HepG2 (cell line): ENCODE measurements around the gene DIS3L2. TPM values are rescaled to one million over a fixed set of nuclear protein-coding genes. Genes with fewer than 3 reads are reported as not detected.

Source experiments
- ATAC-seq: fragments of 200-7000 bp; cut with Tn5 transposase; 3 replicates; pipeline ENCODE4 v1.9.1; 2020; ENCODE audit warnings: mild to moderate bottlenecking, moderate library complexity
- BruUV-seq: library from RNA; stranded (reverse); fragments of 400-500 nt; replicated peaks from 2 replicates; lab custom pipeline; 2021; lab: Mats Ljungman, UMichigan
- CTCF ChIA-PET: fragments of 300-600 bp; formaldehyde crosslinking; extraction: SDS; loops from one replicate; lab custom pipeline; 2021; ENCODE audit warnings: low total read pairs, inconsistent platforms, low intra/inter-chr PET ratio; lab: Yijun Ruan, JAX
- POLR2A ChIA-PET: fragments of 350-600 bp; sonication (Branson Sonifier 250); formaldehyde crosslinking; loops from one replicate; lab custom pipeline; 2020; ENCODE audit warnings: antibody characterized with exemption, inconsistent platforms; lab: Yijun Ruan, JAX
- DNase-seq: peaks from one replicate; pipeline ENCODE4 v3.0.0-alpha.2; 2015; ENCODE audit warnings: low spot score
- FAIRE-seq: peaks from 3 replicates; lab custom pipeline; 2011; peaks lifted over from hg19 to GRCh38; lab: Jason Lieb, UNC
- H2AFZ ChIP-seq: one replicate; pipeline ENCODE4 v1.6.1; 2011; ENCODE audit warnings: low read length, inconsistent platforms
- H3K27ac ChIP-seq: fragments of 300-600 bp; 3 replicates; pipeline ENCODE4 v1.8.0; 2011; ENCODE audit warnings: mixed run types, mild to moderate bottlenecking, mixed read lengths, low read length, inconsistent platforms; ENCODE audit not compliant: insufficient read depth; ENCODE audit errors: extremely low read length
- H3K27me3 ChIP-seq, 2 experiments: fragments of 200-600 bp in 1 of 2; 2 replicates in 1 of 2; 3 replicates in 1 of 2; pipeline versions ENCODE4 v1.6.0 to v1.8.0; 2011; ENCODE audit warnings: low read length in 2 of 2, mild to moderate bottlenecking in 2 of 2, moderate library complexity in 2 of 2, inconsistent platforms in 1 of 2; ENCODE audit not compliant: insufficient read depth in 2 of 2, control insufficient read depth in 1 of 2
- H3K36me3 ChIP-seq, 2 experiments: fragments of 200-600 bp in 1 of 2; replicated peaks in 1 of 2; 2 replicates in 1 of 2; 3 replicates in 1 of 2; pipeline versions ENCODE4 v1.5.1 to v1.8.0; 2011; ENCODE audit warnings: low read length in 2 of 2, inconsistent platforms in 1 of 2; ENCODE audit not compliant: insufficient read depth in 2 of 2, control insufficient read depth in 1 of 2
- H3K4me1 ChIP-seq: 2 replicates; pipeline ENCODE4 v1.5.1; 2012; ENCODE audit warnings: low read length, inconsistent platforms; ENCODE audit not compliant: insufficient read depth
- H3K4me2 ChIP-seq: 2 replicates; pipeline ENCODE4 v1.6.0; 2011; ENCODE audit warnings: low read depth, low read length, inconsistent platforms
- H3K4me3 ChIP-seq, 3 experiments: fragments of 200-600 bp in 1 of 3; sonication (generic), shearing (Covaris generic) in 1 of 3; replicated peaks in 1 of 3; 2 replicates each; pipeline ENCODE4 v1.5.1; 2011 to 2016; ENCODE audit warnings: low read length in 3 of 3, inconsistent platforms in 2 of 3, low read depth in 2 of 3, mild to moderate bottlenecking in 2 of 3, control low read depth in 1 of 3, mixed read lengths in 1 of 3; ENCODE audit not compliant: insufficient read depth in 1 of 3
- H3K79me2 ChIP-seq: one replicate; pipeline ENCODE4 v1.6.1; 2011; ENCODE audit warnings: low read length, inconsistent platforms; ENCODE audit not compliant: insufficient read depth
- H3K9ac ChIP-seq: 2 replicates; pipeline ENCODE4 v1.6.0; 2011; ENCODE audit warnings: mild to moderate bottlenecking, low read depth, low read length, inconsistent platforms; ENCODE audit not compliant: insufficient read depth
- H3K9me3 ChIP-seq: 2 replicates; pipeline ENCODE4 v1.5.1; 2012; ENCODE audit warnings: mild to moderate bottlenecking, low read length
- H4K20me1 ChIP-seq: 2 replicates; pipeline ENCODE4 v1.6.0; 2011; ENCODE audit warnings: inconsistent platforms, mild to moderate bottlenecking, low read length, moderate library complexity; ENCODE audit not compliant: insufficient read depth
- RCOR2 ChIP-seq: IDR thresholded peaks from 2 replicates; pipeline ENCODE4 v1.6.1; 2016; ENCODE audit warnings: missing biosample characterization, missing genetic modification reagents
- TCF12 ChIP-seq, 2 experiments: fragments of 450-650 bp in 1 of 2; sonication (generic) in 1 of 2; formaldehyde crosslinking in 1 of 2; IDR thresholded peaks; 2 replicates each; pipeline versions ENCODE4 v1.6.1 to v1.8.0; 2017 to 2022; ENCODE audit warnings: antibody characterized with exemption in 1 of 2, mild to moderate bottlenecking in 1 of 2, missing genetic modification reagents in 1 of 2, moderate library complexity in 1 of 2
- TFDP2 ChIP-seq: sonication (generic); formaldehyde crosslinking; IDR thresholded peaks from 2 replicates; pipeline ENCODE4 v1.4.0; 2020; ENCODE audit warnings: missing genetic modification reagents
- TRIM24 ChIP-seq: sonication (generic); formaldehyde crosslinking; IDR thresholded peaks from 2 replicates; pipeline ENCODE4 v1.8.0; 2022; ENCODE audit warnings: mild to moderate bottlenecking, missing genetic modification reagents
- ZNF546 ChIP-seq: sonication (generic); formaldehyde crosslinking; conservative IDR thresholded peaks from 2 replicates; pipeline ENCODE4 v1.8.1; 2023; ENCODE audit warnings: mild to moderate bottlenecking, missing genetic modification reagents
- whole genome bisulfite sequencing: methylation state at CpG from one replicate; pipeline ENCODE4 v1.1.6; 2017; ENCODE audit warnings: low lambda C conversion rate; 5-methylcytosine and 5-hydroxymethylcytosine counted together
- in situ Hi-C: cut with HindIII; loops from 2 replicates; pipeline ENCODE4 v1.10.0; 2017; ENCODE audit warnings: low pct_unique_long_range_greater_than_20kb; ENCODE audit not compliant: extremely low pct_ligation_motif_present
- intact Hi-C: fragments of 100-400 bp; cut with micrococcal nuclease; formaldehyde crosslinking; loops from one replicate; pipeline ENCODE4 v1.10.0; 2022; ENCODE audit not compliant: unreplicated experiment
- polyA plus RNA-seq, 8 experiments: library from polyadenylated mRNA; depleted of rRNA in 3 of 8; stranded (reverse) in 7 of 8; unstranded in 1 of 8; fragments of >200 nt; fragmentation: Illumina TruSeq in 4 of 8; extraction: Trizol in 4 of 8; gene quantifications; 2 replicates each; pipeline versions ENCODE4 v1.2.1 to v1.2.3, GENCODE V29; 2011 to 2016; ENCODE audit warnings: low read depth in 4 of 8, missing spikeins in 1 of 8, mixed read lengths in 1 of 8; ENCODE audit not compliant: insufficient read depth in 1 of 8
- total RNA-seq, 5 experiments: library from RNA; depleted of rRNA; stranded (reverse); fragments of >200 nt; fragmentation: Illumina TruSeq; extraction: Trizol; gene quantifications; 2 replicates each; pipeline ENCODE4 v1.2.3, GENCODE V29; 2016; ENCODE audit warnings: low read depth in 1 of 5
- TF ChIP-seq, protein P1 (sequence below): sonication (generic); formaldehyde crosslinking; conservative IDR thresholded peaks from 2 replicates; pipeline ENCODE4 v1.4.0; 2020; ENCODE audit warnings: missing genetic modification reagents
- TF ChIP-seq, protein P2 (sequence below): sonication (generic); formaldehyde crosslinking; IDR thresholded peaks from 2 replicates; pipeline ENCODE4 v1.5.1; 2020; ENCODE audit warnings: mild to moderate bottlenecking, missing genetic modification reagents, borderline replicate concordance

DIS3L2 gene
- total and polyA plus RNA-seq, 2 of the 13 experiments (the other 11 are each of a cell fraction or from before 2014, with no cell fraction given) = 7.0 to 23.9 TPM

DNA sequence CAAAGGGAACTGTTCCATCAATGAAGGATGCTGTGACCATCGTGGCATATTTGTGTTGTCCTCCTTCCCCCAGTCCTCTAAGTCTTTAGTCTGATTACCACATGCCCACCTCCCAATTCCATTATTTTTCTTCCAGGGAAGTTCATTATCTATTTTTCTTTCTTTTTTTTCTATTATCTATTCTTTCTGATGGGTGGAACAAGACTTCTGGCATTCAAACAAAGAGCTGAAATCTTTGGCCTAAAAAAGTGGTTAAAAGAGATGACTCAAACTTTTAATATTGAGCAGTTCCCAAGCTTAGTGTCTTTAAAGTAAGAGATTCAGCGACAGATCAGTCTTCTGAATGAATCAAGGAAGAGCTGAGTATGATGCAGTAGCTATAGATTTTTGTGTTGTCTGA lies 66.6 kb downstream of the DIS3L2 start:
- no peaks in the 10 kb centered on the region for H3K27me3 ChIP-seq
- DNase-seq (no peak), FAIRE-seq (no peak), ATAC-seq (no peak)
- H3K4me3 ChIP-seq = no peak overlapping the region
- H3K9me3 ChIP-seq = no peaks in the 10 kb centered on the region
- H2AFZ ChIP-seq = no peak overlapping the region
- BruUV-seq = no TSS peak
- intact Hi-C loops = no loop called here
- no peak overlapping the region for H3K9ac ChIP-seq
- no peak overlapping the region for H3K4me2 ChIP-seq
- no peaks in the 10 kb centered on the region for H4K20me1 ChIP-seq
- in situ Hi-C loops = no loop called here
- CTCF ChIA-PET = no interaction called here
- H3K79me2 ChIP-seq = no peaks in the 10 kb centered on the region
- H3K4me1 ChIP-seq = no peaks in the 10 kb centered on the region; the same call in 1 of the 2 replicates
- TF ChIP-seq RCOR2 (CRISPR knock-in tag) (no peak), TFDP2 (CRISPR knock-in tag) (no peak), TCF12 (IDR thresholded peaks at IDR 0.05) (no peak), TCF12 (CRISPR knock-in tag; IDR thresholded peaks at IDR 0.05) (no peak), TRIM24 (CRISPR knock-in tag) (no peak), ZNF546 (no peak)
- TF ChIP-seq, protein P1, sequence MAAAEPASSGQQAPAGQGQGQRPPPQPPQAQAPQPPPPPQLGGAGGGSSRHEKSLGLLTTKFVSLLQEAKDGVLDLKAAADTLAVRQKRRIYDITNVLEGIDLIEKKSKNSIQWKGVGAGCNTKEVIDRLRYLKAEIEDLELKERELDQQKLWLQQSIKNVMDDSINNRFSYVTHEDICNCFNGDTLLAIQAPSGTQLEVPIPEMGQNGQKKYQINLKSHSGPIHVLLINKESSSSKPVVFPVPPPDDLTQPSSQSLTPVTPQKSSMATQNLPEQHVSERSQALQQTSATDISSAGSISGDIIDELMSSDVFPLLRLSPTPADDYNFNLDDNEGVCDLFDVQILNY (CRISPR knock-in tag) = no peak
- TF ChIP-seq, protein P2, sequence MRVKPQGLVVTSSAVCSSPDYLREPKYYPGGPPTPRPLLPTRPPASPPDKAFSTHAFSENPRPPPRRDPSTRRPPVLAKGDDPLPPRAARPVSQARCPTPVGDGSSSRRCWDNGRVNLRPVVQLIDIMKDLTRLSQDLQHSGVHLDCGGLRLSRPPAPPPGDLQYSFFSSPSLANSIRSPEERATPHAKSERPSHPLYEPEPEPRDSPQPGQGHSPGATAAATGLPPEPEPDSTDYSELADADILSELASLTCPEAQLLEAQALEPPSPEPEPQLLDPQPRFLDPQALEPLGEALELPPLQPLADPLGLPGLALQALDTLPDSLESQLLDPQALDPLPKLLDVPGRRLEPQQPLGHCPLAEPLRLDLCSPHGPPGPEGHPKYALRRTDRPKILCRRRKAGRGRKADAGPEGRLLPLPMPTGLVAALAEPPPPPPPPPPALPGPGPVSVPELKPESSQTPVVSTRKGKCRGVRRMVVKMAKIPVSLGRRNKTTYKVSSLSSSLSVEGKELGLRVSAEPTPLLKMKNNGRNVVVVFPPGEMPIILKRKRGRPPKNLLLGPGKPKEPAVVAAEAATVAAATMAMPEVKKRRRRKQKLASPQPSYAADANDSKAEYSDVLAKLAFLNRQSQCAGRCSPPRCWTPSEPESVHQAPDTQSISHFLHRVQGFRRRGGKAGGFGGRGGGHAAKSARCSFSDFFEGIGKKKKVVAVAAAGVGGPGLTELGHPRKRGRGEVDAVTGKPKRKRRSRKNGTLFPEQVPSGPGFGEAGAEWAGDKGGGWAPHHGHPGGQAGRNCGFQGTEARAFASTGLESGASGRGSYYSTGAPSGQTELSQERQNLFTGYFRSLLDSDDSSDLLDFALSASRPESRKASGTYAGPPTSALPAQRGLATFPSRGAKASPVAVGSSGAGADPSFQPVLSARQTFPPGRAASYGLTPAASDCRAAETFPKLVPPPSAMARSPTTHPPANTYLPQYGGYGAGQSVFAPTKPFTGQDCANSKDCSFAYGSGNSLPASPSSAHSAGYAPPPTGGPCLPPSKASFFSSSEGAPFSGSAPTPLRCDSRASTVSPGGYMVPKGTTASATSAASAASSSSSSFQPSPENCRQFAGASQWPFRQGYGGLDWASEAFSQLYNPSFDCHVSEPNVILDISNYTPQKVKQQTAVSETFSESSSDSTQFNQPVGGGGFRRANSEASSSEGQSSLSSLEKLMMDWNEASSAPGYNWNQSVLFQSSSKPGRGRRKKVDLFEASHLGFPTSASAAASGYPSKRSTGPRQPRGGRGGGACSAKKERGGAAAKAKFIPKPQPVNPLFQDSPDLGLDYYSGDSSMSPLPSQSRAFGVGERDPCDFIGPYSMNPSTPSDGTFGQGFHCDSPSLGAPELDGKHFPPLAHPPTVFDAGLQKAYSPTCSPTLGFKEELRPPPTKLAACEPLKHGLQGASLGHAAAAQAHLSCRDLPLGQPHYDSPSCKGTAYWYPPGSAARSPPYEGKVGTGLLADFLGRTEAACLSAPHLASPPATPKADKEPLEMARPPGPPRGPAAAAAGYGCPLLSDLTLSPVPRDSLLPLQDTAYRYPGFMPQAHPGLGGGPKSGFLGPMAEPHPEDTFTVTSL (CRISPR knock-in tag) = no peak
- POLR2A ChIA-PET = no interaction called here
- 92% methylated on average over 2 of the region's 2 CpGs for WGBS
- H3K27ac ChIP-seq = no peak overlapping the region
- peaks cover 10 to 26% of the 10 kb centered on the region in 2 experiments for H3K36me3 ChIP-seq
